OCI-LY1 (cell line): Measurements from ENCODE around the gene NELL1.

Experiments
- EZH2 ChIP-seq: fragments of 200-600 bp; sonication (generic), shearing (Covaris generic); IDR thresholded peaks from 2 replicates; pipeline ENCODE4 v1.8.0; 2017; ENCODE audit warnings: borderline replicate concordance, mixed run types, mild to moderate bottlenecking, antibody characterized with exemption, low read length, moderate library complexity, mixed read lengths
- TF ChIP-seq, protein P1 (sequence below): fragments of 200-600 bp; sonication (generic), shearing (Covaris generic); IDR thresholded peaks from 2 replicates; pipeline ENCODE4 v1.5.1; 2017; ENCODE audit warnings: mild to moderate bottlenecking, antibody characterized with exemption, low read length, moderate library complexity, mixed read lengths

DNA sequence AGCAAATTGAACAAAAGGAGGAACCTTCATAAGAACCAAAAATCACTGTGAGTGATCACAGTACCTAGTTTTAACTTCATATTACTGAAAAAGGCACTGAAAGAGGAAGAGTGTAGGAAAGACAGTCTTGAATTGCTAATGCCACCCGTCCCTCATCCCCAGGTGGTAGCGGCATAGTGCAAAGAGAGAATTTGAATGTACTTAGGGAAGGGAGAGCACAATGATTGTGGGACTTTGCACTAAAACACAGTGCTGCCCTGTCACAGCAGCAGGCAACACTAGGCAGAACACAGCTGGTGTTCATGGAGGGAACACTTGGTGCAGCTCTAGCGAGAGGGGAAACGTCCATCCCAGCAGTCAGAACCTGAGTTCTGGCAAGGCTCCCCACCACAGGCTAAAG, 807.2 kb downstream of the NELL1 start:
- TF ChIP-seq, protein P1, sequence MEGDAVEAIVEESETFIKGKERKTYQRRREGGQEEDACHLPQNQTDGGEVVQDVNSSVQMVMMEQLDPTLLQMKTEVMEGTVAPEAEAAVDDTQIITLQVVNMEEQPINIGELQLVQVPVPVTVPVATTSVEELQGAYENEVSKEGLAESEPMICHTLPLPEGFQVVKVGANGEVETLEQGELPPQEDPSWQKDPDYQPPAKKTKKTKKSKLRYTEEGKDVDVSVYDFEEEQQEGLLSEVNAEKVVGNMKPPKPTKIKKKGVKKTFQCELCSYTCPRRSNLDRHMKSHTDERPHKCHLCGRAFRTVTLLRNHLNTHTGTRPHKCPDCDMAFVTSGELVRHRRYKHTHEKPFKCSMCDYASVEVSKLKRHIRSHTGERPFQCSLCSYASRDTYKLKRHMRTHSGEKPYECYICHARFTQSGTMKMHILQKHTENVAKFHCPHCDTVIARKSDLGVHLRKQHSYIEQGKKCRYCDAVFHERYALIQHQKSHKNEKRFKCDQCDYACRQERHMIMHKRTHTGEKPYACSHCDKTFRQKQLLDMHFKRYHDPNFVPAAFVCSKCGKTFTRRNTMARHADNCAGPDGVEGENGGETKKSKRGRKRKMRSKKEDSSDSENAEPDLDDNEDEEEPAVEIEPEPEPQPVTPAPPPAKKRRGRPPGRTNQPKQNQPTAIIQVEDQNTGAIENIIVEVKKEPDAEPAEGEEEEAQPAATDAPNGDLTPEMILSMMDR = no peak
- no peak for TF ChIP-seq EZH2
